ENCODE results near the gene AOPEP. TPM values are rescaled to one million over a fixed set of nuclear protein-coding genes. Genes with fewer than 3 reads are reported as not detected.
A peak's percentile ranks its signal among the peaks of the same experiment; 100 is the strongest.

AOPEP gene
- polyA plus RNA-seq, 1 experiment: 40.0 TPM

DNA sequence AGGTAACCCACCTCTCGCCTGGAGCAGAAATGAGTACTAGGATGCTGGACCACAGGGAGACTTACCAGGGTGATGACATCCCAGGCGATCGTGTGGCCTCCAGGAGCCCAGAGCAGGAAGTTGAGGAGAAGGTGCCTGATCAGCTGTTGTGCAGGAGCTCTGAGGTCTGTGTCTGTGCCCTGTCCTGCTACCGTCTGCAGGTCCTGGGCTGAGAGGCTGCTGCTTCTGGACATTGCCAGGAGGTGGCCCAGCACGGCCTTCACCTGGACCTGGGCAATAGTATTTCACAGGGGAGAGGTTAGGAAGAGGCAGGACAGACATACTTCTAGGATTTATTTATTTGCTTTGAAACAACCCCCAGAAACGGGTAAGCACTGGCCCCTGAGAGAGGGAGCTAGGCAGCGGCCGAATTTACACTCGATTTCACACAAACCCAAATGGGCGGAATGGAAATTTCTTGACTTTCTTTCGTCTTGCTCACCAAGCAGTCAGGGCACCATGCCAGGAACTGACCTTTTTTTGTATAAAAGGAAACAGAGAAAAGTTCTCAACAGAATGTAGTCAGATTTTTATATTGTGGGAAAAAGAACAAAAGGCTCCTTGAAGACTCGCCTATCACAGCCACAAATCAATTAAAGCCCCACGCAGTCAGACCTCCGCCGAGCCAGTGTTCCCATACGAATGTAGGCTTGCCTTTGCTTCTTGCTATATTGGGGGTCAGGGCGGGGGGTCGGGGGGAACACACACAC is 380.7 kb downstream of the AOPEP start:
- CTCF ChIA-PET: interaction anchor here (1.0 kb wide), 1 partner anchor 24 kb away, joined by 5 read pairs; no protein-coding TSS in a partner anchor
- TF ChIP-seq, protein P1, sequence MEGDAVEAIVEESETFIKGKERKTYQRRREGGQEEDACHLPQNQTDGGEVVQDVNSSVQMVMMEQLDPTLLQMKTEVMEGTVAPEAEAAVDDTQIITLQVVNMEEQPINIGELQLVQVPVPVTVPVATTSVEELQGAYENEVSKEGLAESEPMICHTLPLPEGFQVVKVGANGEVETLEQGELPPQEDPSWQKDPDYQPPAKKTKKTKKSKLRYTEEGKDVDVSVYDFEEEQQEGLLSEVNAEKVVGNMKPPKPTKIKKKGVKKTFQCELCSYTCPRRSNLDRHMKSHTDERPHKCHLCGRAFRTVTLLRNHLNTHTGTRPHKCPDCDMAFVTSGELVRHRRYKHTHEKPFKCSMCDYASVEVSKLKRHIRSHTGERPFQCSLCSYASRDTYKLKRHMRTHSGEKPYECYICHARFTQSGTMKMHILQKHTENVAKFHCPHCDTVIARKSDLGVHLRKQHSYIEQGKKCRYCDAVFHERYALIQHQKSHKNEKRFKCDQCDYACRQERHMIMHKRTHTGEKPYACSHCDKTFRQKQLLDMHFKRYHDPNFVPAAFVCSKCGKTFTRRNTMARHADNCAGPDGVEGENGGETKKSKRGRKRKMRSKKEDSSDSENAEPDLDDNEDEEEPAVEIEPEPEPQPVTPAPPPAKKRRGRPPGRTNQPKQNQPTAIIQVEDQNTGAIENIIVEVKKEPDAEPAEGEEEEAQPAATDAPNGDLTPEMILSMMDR (IDR thresholded peaks at IDR 0.05; ENCODE audit: low read depth, low read length): no peak
- DNase-seq (ENCODE audit: low read depth, low spot score): peak; percentile 44

DNA sequence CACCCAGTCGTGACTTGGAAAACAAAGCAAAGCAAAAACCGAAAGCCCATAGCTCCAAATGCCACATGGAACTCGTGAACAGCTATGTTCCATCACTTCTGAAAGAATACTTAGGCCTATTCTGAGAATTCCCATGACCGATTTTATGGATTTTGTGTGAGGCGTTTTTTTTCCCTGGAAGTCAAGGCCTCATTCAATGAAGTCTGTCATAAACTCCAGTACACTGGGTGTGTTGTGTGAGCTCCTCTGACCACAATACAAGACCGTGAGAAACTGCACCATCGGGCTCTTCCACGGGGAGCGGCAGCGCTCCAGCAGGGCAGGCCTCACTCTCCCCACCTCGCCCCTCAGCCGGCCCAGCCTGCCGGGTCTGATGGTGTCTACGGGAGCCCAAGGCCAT is 381.5 kb downstream of the AOPEP start:
- Histone ChIP-seq H3K4me3 (ENCODE audit: low read depth, low read length) (no peak overlapping the region), H3K27me3 (ENCODE audit: control insufficient read depth, insufficient read depth, low read length) (no peaks in the 10 kb centered on the region), H3K27ac (ENCODE audit: low read depth, low read length) (no peak overlapping the region), H3K9me3 (ENCODE audit: control insufficient read depth, insufficient read depth, low read length) (no peaks in the 10 kb centered on the region; the same call in 1 of the 2 replicates)
- TF ChIP-seq, protein P1 (IDR thresholded peaks at IDR 0.05; ENCODE audit: low read depth, low read length): no peak
- DNase-seq (ENCODE audit: low read depth, low spot score): no peak
- ChIA-PET POLR2A (no interaction called here), CTCF (interaction anchor here (1.0 to 4.5 kb wide), 2 partner anchors 19 to 23 kb away, joined by 5 to 33 read pairs; no protein-coding TSS in a partner anchor)

More for the DNA sequence above, 380.7 kb downstream of the AOPEP start:
- Histone ChIP-seq H3K4me3 (ENCODE audit: low read depth, low read length) (no peak overlapping the region), H3K27me3 (ENCODE audit: control insufficient read depth, insufficient read depth, low read length) (no peaks in the 10 kb centered on the region), H3K9me3 (ENCODE audit: control insufficient read depth, insufficient read depth, low read length) (no peaks in the 10 kb centered on the region; the same call in 1 of the 2 replicates), H3K27ac (ENCODE audit: low read depth, low read length) (peak overlapping the region; percentile 21)
- POLR2A ChIA-PET: interaction anchor here (1.1 kb wide), 1 partner anchor 50 kb away, joined by 6 read pairs; no protein-coding TSS in a partner anchor

DNA sequence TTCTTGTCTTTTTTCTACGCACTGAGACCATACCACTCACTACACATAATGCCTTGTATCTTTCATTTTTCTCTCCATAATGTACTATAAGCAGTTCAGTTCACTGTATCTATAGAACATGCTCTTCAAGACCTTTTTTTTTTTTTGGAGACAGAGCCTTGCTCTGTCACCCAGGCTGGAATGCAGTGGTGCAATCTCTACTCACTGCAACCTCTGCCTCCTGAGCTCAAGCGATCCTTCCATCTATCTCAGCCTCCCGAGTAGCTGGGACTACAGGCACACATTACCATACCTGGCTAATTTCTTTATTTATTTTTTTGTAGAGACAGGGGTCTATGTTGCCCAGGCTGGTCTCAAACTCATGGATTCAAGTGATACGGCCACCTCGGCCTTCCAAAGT is 382.3 kb downstream of the AOPEP start:
- Histone ChIP-seq H3K9me3 (ENCODE audit: control insufficient read depth, insufficient read depth, low read length) (no peaks in the 10 kb centered on the region; the same call in 1 of the 2 replicates), H3K4me3 (ENCODE audit: low read depth, low read length) (no peak overlapping the region), H3K27ac (ENCODE audit: low read depth, low read length) (no peak overlapping the region), H3K27me3 (ENCODE audit: control insufficient read depth, insufficient read depth, low read length) (no peaks in the 10 kb centered on the region)
- TF ChIP-seq, protein P1 (IDR thresholded peaks at IDR 0.05; ENCODE audit: low read depth, low read length): no peak
- ChIA-PET CTCF (interaction anchor here (2.9 to 4.5 kb wide), 2 partner anchors 18 to 428 kb away, joined by 15 to 33 read pairs; no protein-coding TSS in a partner anchor), POLR2A (no interaction called here)
- DNase-seq (ENCODE audit: low read depth, low spot score): no peak

DNA sequence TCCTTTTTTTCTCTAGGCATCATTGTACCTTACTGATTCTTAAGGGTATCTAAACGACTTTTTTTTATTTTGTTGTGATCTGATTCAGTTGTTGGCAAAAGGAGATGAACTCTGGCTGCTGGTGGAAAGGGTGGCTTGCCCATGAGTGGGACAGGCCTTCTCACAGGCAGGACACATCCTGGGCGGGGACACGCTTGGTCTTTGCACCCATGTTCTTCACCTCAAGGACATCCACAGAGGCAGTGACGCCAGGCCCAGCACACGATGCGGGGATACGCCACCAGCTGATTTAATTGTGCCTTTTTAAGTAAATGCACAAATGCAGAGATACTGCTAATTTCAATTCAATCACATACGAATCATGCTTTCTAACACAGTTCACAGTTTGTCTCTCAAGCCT is 383.0 kb downstream of the AOPEP start:
- no peak for DNase-seq (ENCODE audit: low read depth, low spot score)
- H3K27ac ChIP-seq (ENCODE audit: low read depth, low read length): no peak overlapping the region
- TF ChIP-seq, protein P1 (IDR thresholded peaks at IDR 0.05; ENCODE audit: low read depth, low read length): no peak
- no peaks in the 10 kb centered on the region for H3K27me3 ChIP-seq (ENCODE audit: control insufficient read depth, insufficient read depth, low read length)
- H3K4me3 ChIP-seq (ENCODE audit: low read depth, low read length): no peak overlapping the region
- CTCF ChIA-PET: interaction anchor here (1.1 to 4.5 kb wide), 3 partner anchors 18 to 428 kb away, joined by 4 to 33 read pairs (median 15); no protein-coding TSS in a partner anchor
- H3K9me3 ChIP-seq (ENCODE audit: control insufficient read depth, insufficient read depth, low read length): no peaks in the 10 kb centered on the region
- POLR2A ChIA-PET: no interaction called here

DNA sequence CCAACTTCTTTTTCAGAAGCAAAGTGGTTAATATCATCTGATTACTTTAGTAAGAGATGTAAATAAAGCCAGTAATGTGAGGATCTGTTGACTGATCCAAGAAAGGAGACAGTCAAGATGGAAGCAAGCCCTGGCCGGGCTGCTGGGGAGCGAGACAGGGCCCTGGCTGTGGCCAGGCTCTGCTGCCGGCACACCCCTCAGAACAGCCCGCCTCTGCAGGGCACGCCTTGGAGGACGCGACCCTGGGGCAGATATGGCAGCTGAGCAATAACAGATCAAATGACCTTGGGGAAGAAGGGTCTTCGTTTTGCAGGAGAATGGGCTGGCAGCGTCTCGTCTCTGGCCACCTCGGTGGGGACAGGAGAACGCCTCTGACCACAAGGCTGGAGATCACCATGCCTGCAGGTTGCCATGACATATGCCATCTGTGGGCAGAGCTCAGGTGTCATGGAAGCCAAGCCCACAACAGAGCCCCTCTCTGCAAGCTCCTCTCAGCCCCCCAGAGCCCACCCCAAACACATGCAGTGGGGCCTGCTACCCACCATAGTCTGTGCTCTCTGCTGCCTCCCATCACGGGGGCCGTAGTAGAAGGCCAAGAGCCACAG is 384.5 kb downstream of the AOPEP start:
- DNase-seq (ENCODE audit: low read depth, low spot score): no peak
- ChIA-PET CTCF (interaction anchor here (0.7 to 4.5 kb wide), 5 partner anchors 16 to 442 kb away, joined by 3 to 33 read pairs (median 4); no protein-coding TSS in a partner anchor), POLR2A (no interaction called here)

More for the DNA sequence above, 384.5 kb downstream of the AOPEP start:
- Histone ChIP-seq H3K4me3 (ENCODE audit: low read depth, low read length) (no peak overlapping the region), H3K9me3 (ENCODE audit: control insufficient read depth, insufficient read depth, low read length) (no peaks in the 10 kb centered on the region), H3K27ac (ENCODE audit: low read depth, low read length) (no peak overlapping the region), H3K27me3 (ENCODE audit: control insufficient read depth, insufficient read depth, low read length) (no peaks in the 10 kb centered on the region)
- TF ChIP-seq, protein P1 (IDR thresholded peaks at IDR 0.05; ENCODE audit: low read depth, low read length): no peak
